Neural progenitor cell (in vitro differentiated cells): ENCODE data around the gene PSMB9. TPM values are rescaled to one million over a fixed set of nuclear protein-coding genes. Genes with fewer than 3 reads are reported as not detected.

Source experiments
- DNase-seq: peaks from one replicate; pipeline ENCODE4 v3.0.0-alpha.2; 2016; ENCODE audit warnings: low spot score
- H2AFZ ChIP-seq: fragments of 200-600 bp; sonication (generic); replicated peaks from 2 replicates; pipeline ENCODE4 v1.6.1; 2016; ENCODE audit warnings: antibody characterized with exemption
- H3F3A ChIP-seq: fragments of 200-600 bp; sonication (generic); 2 replicates; pipeline ENCODE4 v1.6.1; 2016; ENCODE audit warnings: antibody characterized with exemption, low read depth
- H3K27ac ChIP-seq: fragments of 200-600 bp; sonication (generic); 2 replicates; pipeline ENCODE4 v1.5.1; 2016; ENCODE audit warnings: mild to moderate bottlenecking
- H3K27me3 ChIP-seq: fragments of 200-600 bp; sonication (generic); 2 replicates; pipeline ENCODE4 v1.6.1; 2016; ENCODE audit warnings: mild to moderate bottlenecking, moderate library complexity
- H3K36me3 ChIP-seq: fragments of 200-600 bp; sonication (generic); 2 replicates; pipeline ENCODE4 v1.5.1; 2016
- H3K4me1 ChIP-seq: fragments of 200-600 bp; sonication (generic); 2 replicates; pipeline ENCODE4 v1.6.1; 2016; ENCODE audit warnings: mixed run types
- H3K4me2 ChIP-seq: fragments of 200-600 bp; sonication (generic); 2 replicates; pipeline ENCODE4 v1.6.1; 2016
- H3K4me3 ChIP-seq: fragments of 200-600 bp; sonication (generic); 2 replicates; pipeline ENCODE4 v1.5.1; 2016
- H3K79me2 ChIP-seq: fragments of 200-600 bp; sonication (generic); 2 replicates; pipeline ENCODE4 v1.6.1; 2016; ENCODE audit warnings: low read depth
- H3K9ac ChIP-seq: fragments of 200-600 bp; sonication (generic); 2 replicates; pipeline ENCODE4 v1.6.1; 2016
- H3K9me3 ChIP-seq: fragments of 200-600 bp; sonication (generic); 2 replicates; pipeline ENCODE4 v1.5.1; 2016; ENCODE audit warnings: low read depth
- H4K20me1 ChIP-seq: fragments of 200-600 bp; sonication (generic); 2 replicates; pipeline ENCODE4 v1.6.1; 2016; ENCODE audit warnings: low read depth
- H3K27ac Mint-ChIP-seq: 3 replicates; pipeline ENCODE4 v1.8.0; 2021; ENCODE audit warnings: mixed read lengths
- H3K27me3 Mint-ChIP-seq: 2 replicates; pipeline ENCODE4 v1.8.0; 2022; ENCODE audit warnings: low read depth, mild to moderate bottlenecking, inconsistent platforms, moderate library complexity, mixed read lengths; ENCODE audit not compliant: insufficient read depth
- H3K36me3 Mint-ChIP-seq: 3 replicates; pipeline ENCODE4 v1.8.0; 2021; ENCODE audit warnings: mixed read lengths
- H3K4me1 Mint-ChIP-seq: 3 replicates; pipeline ENCODE4 v1.8.0; 2021; ENCODE audit warnings: mixed read lengths
- H3K4me3 Mint-ChIP-seq: 3 replicates; pipeline ENCODE4 v1.8.0; 2021; ENCODE audit warnings: mild to moderate bottlenecking, moderate library complexity, mixed read lengths
- H3K9me3 Mint-ChIP-seq: 3 replicates; pipeline ENCODE4 v1.8.0; 2020; ENCODE audit warnings: mixed read lengths
- EZH2 ChIP-seq: fragments of 200-600 bp; sonication (generic); IDR thresholded peaks from 2 replicates; pipeline ENCODE4 v1.6.1; 2017; ENCODE audit warnings: antibody characterized with exemption, mild to moderate bottlenecking, moderate library complexity
- EZH2phosphoT487 ChIP-seq: fragments of 200-600 bp; sonication (generic); IDR thresholded peaks from 2 replicates; pipeline ENCODE4 v1.6.1; 2017; ENCODE audit warnings: antibody characterized with exemption
- total RNA-seq: library from RNA; depleted of rRNA; stranded (reverse); fragments of >200 nt; gene quantifications from 2 replicates; pipeline ENCODE4 v1.2.3, GENCODE V29; 2015; ENCODE audit warnings: low replicate concordance
- TF ChIP-seq, protein P1 (sequence below): fragments of 200-600 bp; sonication (generic); IDR thresholded peaks from 2 replicates; pipeline ENCODE4 v1.5.1; 2017; ENCODE audit warnings: antibody characterized with exemption, mild to moderate bottlenecking

Gene PSMB9
- total RNA-seq, 1 donor from 2014 or later = not detected

DNA sequence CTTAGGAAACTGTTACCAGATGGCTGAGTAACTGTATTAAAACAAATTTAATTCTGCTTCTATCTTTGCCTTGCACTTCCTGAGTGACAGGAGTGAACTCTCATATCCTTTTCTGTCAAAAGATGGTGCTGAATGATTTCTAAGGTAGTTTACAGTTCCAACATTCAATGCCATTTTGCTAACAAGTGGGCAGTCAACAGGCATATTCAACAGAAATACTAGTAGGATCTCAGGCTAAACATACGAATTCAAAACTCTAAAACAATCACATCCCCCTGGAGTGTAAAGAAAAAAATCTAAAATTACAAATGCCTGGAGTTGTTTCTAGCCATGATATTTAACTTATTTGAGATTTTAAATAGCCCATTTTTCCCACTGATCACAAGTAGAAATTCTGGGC lies 6.7 kb downstream of the PSMB9 start:
- no peaks in the 10 kb centered on the region for H3K9me3 Mint-ChIP-seq
- DNase-seq = no peak
- H2AFZ ChIP-seq = peak overlapping the region; percentile 70
- H3K9me3 ChIP-seq = no peaks in the 10 kb centered on the region
- peaks cover 3% of the 10 kb centered on the region for H3K4me1 ChIP-seq
- no peaks in the 10 kb centered on the region for H3K36me3 ChIP-seq
- no peak overlapping the region for H3K27ac Mint-ChIP-seq
- H3K27ac ChIP-seq = no peak overlapping the region
- TF ChIP-seq EZH2 = no peak
- no peak for TF ChIP-seq EZH2phosphoT487
- TF ChIP-seq, protein P1, sequence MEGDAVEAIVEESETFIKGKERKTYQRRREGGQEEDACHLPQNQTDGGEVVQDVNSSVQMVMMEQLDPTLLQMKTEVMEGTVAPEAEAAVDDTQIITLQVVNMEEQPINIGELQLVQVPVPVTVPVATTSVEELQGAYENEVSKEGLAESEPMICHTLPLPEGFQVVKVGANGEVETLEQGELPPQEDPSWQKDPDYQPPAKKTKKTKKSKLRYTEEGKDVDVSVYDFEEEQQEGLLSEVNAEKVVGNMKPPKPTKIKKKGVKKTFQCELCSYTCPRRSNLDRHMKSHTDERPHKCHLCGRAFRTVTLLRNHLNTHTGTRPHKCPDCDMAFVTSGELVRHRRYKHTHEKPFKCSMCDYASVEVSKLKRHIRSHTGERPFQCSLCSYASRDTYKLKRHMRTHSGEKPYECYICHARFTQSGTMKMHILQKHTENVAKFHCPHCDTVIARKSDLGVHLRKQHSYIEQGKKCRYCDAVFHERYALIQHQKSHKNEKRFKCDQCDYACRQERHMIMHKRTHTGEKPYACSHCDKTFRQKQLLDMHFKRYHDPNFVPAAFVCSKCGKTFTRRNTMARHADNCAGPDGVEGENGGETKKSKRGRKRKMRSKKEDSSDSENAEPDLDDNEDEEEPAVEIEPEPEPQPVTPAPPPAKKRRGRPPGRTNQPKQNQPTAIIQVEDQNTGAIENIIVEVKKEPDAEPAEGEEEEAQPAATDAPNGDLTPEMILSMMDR = no peak
- peaks cover 27% of the 10 kb centered on the region for H3K27me3 Mint-ChIP-seq
- peaks cover 37% of the 10 kb centered on the region for H3K27me3 ChIP-seq
- peak overlapping the region; percentile 11 for H3K4me2 ChIP-seq
- no peak overlapping the region for H3K4me3 ChIP-seq
- H3K36me3 Mint-ChIP-seq = no peaks in the 10 kb centered on the region
- H3F3A ChIP-seq = no peaks in the 10 kb centered on the region
- no peak overlapping the region for H3K4me3 Mint-ChIP-seq
- H3K4me1 Mint-ChIP-seq = no peaks in the 10 kb centered on the region
- no peaks in the 10 kb centered on the region for H3K79me2 ChIP-seq
- no peaks in the 10 kb centered on the region for H4K20me1 ChIP-seq
- H3K9ac ChIP-seq = no peak overlapping the region

DNA sequence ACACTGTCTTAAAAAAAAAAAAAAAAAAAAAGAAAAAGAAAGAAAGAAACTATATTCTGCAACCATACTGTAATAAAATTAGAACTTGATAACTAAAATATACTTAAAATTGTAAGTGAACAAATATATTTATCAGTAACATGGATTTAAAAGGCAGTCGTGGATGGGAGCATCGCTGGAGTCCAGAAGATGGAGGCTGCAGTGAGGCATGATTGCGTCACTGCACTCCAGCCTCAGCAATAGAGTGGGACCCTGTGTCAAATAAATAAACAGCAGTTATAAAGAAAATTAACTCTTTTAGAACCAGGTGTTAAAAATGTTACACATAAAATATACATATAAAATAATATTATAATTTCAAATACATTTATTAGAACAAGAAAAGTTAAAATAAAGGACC lies 8.7 kb downstream of the PSMB9 start:
- no peak overlapping the region for H3K27ac Mint-ChIP-seq

DNA sequence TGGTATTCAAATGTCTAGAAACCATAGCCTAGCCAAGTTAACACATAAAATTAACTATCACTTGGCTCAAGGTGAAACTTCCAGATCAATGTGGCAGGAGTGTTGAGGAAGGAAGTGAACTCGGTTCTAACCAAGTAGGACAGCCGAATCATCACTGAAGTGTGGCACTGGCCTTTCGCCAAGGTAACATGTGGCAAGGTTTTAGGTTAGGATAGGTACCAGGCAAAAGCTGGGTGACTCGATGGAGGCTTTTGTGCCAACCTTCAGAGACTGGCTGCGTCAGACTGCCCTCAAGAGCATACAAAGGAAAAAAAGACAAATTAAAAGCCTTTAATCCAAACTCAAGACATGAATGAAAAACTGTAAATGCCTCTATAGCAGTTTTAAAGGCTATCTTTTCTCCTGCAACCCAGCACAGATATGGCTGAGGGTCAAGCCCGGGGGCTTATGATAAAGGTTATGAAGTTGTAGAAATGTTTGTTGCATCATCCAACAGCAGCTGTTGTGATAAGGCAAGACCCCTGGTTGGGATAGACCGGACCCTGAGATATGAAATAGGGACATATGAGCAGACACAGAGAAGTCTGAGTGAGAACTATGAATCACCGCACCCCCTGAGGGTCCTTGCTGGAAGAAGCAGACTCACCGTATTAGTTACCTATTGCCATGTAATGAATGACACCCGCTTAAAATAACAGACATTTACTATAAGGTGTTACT lies 11.9 kb downstream of the PSMB9 start:
- H3K27ac ChIP-seq = no peak overlapping the region
- H3K4me3 ChIP-seq = no peak overlapping the region
- no peaks in the 10 kb centered on the region for H3K79me2 ChIP-seq
- no peak overlapping the region for H2AFZ ChIP-seq
- H3K4me1 ChIP-seq = peaks cover 2% of the 10 kb centered on the region
- H4K20me1 ChIP-seq = no peaks in the 10 kb centered on the region
- Mint-ChIP-seq H3K4me3 (no peak overlapping the region), H3K36me3 (no peaks in the 10 kb centered on the region), H3K27me3 (peaks cover 9% of the 10 kb centered on the region), H3K9me3 (no peaks in the 10 kb centered on the region), H3K4me1 (no peaks in the 10 kb centered on the region), H3K27ac (no peak overlapping the region)
- H3K36me3 ChIP-seq = no peaks in the 10 kb centered on the region
- no peak overlapping the region for H3K4me2 ChIP-seq
- H3K9me3 ChIP-seq = no peaks in the 10 kb centered on the region
- TF ChIP-seq EZH2phosphoT487 (no peak), EZH2 (no peak)
- TF ChIP-seq, protein P1 = no peak
- no peak for DNase-seq
- H3K27me3 ChIP-seq = peaks cover 50% of the 10 kb centered on the region
- H3F3A ChIP-seq = no peaks in the 10 kb centered on the region
- H3K9ac ChIP-seq = no peak overlapping the region

More for the DNA sequence above, 8.7 kb downstream of the PSMB9 start:
- Histone ChIP-seq H3K27me3 (peaks cover 32% of the 10 kb centered on the region), H3K4me1 (peaks cover 3% of the 10 kb centered on the region), H3K4me2 (no peak overlapping the region), H3K79me2 (no peaks in the 10 kb centered on the region), H4K20me1 (no peaks in the 10 kb centered on the region), H2AFZ (no peak overlapping the region), H3K4me3 (no peak overlapping the region), H3F3A (no peaks in the 10 kb centered on the region), H3K27ac (no peak overlapping the region), H3K36me3 (no peaks in the 10 kb centered on the region), H3K9ac (no peak overlapping the region), H3K9me3 (no peaks in the 10 kb centered on the region)
- DNase-seq = no peak
- no peak overlapping the region for H3K4me3 Mint-ChIP-seq
- TF ChIP-seq, protein P1 = no peak
- TF ChIP-seq EZH2phosphoT487 = no peak
- no peak for TF ChIP-seq EZH2
- no peaks in the 10 kb centered on the region for H3K4me1 Mint-ChIP-seq
- H3K9me3 Mint-ChIP-seq = no peaks in the 10 kb centered on the region
- H3K36me3 Mint-ChIP-seq = no peaks in the 10 kb centered on the region
- peaks cover 14% of the 10 kb centered on the region for H3K27me3 Mint-ChIP-seq
